ENCODE results near the gene ATP8A2. TPM values are rescaled to one million over a fixed set of nuclear protein-coding genes. Genes with fewer than 3 reads are reported as not detected.

The ATP8A2 gene
- total RNA-seq, 1 donor from 2014 or later: 0.27 TPM

- Histone ChIP-seq H3K36me3 (no peaks in the 10 kb centered on the region), H3K27ac (replicated peaks) (no peak overlapping the region), H3K9me3 (replicated peaks) (peaks cover 5% of the 10 kb centered on the region), H3K27me3 (ENCODE audit: low read depth) (peaks cover 7% of the 10 kb centered on the region), H3K4me1 (peaks cover 41% of the 10 kb centered on the region), H3K4me3 (no peak overlapping the region)
- intact Hi-C loops (cut with micrococcal nuclease): no loop called here
- no peak for DNase-seq
- no peak for TF ChIP-seq CTCF (IDR thresholded peaks at IDR 0.05; ENCODE audit: borderline replicate concordance)
Measured at GRCh38 chr13:26025771-26026170, 654.0 kb downstream of the ATP8A2 start.

- peaks cover 5% of the 10 kb centered on the region for H3K27me3 ChIP-seq (ENCODE audit: low read depth)
- intact Hi-C loops (cut with micrococcal nuclease): no loop called here
- no peak for DNase-seq
- H3K27ac ChIP-seq (replicated peaks): no peak overlapping the region
- peaks cover 41% of the 10 kb centered on the region for H3K4me1 ChIP-seq
- H3K36me3 ChIP-seq: no peaks in the 10 kb centered on the region
- no peak for TF ChIP-seq CTCF (IDR thresholded peaks at IDR 0.05; ENCODE audit: borderline replicate concordance)
- H3K9me3 ChIP-seq (replicated peaks): peaks cover 9% of the 10 kb centered on the region
- H3K4me3 ChIP-seq: no peak overlapping the region
Measured at GRCh38 chr13:26026211-26026610, 654.4 kb downstream of the ATP8A2 start.

- no peak for TF ChIP-seq CTCF (IDR thresholded peaks at IDR 0.05; ENCODE audit: borderline replicate concordance)
- Histone ChIP-seq H3K27me3 (ENCODE audit: low read depth) (peaks cover 18% of the 10 kb centered on the region), H3K36me3 (no peaks in the 10 kb centered on the region), H3K4me3 (no peak overlapping the region), H3K27ac (replicated peaks) (no peak overlapping the region), H3K9me3 (replicated peaks) (peaks cover 13% of the 10 kb centered on the region), H3K4me1 (peaks cover 8% of the 10 kb centered on the region)
- intact Hi-C loops (cut with micrococcal nuclease): no loop called here
- DNase-seq: no peak
Measured at GRCh38 chr13:26029581-26030136, 657.9 kb downstream of the ATP8A2 start.

- DNase-seq: no peak
- intact Hi-C loops (cut with micrococcal nuclease): no loop called here
- no peak for TF ChIP-seq CTCF (IDR thresholded peaks at IDR 0.05; ENCODE audit: borderline replicate concordance)
- no peak overlapping the region for H3K27ac ChIP-seq (replicated peaks)
- peaks cover 18% of the 10 kb centered on the region for H3K27me3 ChIP-seq (ENCODE audit: low read depth)
- no peaks in the 10 kb centered on the region for H3K36me3 ChIP-seq
- H3K4me3 ChIP-seq: no peak overlapping the region
- H3K4me1 ChIP-seq: peaks cover 1% of the 10 kb centered on the region
- H3K9me3 ChIP-seq (replicated peaks): peaks cover 13% of the 10 kb centered on the region
Measured at GRCh38 chr13:26030331-26030730, 658.6 kb downstream of the ATP8A2 start.

GRCh38 chr13:26034018-26034417, 662.2 kb downstream of the ATP8A2 start:
- TF ChIP-seq CTCF (IDR thresholded peaks at IDR 0.05; ENCODE audit: borderline replicate concordance): no peak
- Histone ChIP-seq H3K27ac (replicated peaks) (no peak overlapping the region), H3K9me3 (replicated peaks) (peaks cover 13% of the 10 kb centered on the region), H3K4me3 (no peak overlapping the region), H3K4me1 (peaks cover 3% of the 10 kb centered on the region), H3K36me3 (no peaks in the 10 kb centered on the region), H3K27me3 (ENCODE audit: low read depth) (peaks cover 24% of the 10 kb centered on the region)
- intact Hi-C loops (cut with micrococcal nuclease): no loop called here
- DNase-seq: no peak

All from left ventricle myocardium inferior (tissue), 1 donor.